HepG2 (cell line): ENCODE measurements around the gene ITGAV. TPM values are rescaled to one million over a fixed set of nuclear protein-coding genes. Genes with fewer than 3 reads are reported as not detected.

Experiments
- CBX5 ChIP-seq: sonication (generic); formaldehyde crosslinking; IDR thresholded peaks from 2 replicates; pipeline ENCODE4 v1.4.0; 2020; ENCODE audit warnings: missing genetic modification reagents, borderline replicate concordance
- E2F1 ChIP-seq: sonication (generic); formaldehyde crosslinking; IDR thresholded peaks from 2 replicates; pipeline ENCODE4 v1.5.0; 2020; ENCODE audit warnings: missing genetic modification reagents
- FIP1L1 ChIP-seq: fragments of 200-400 bp; formaldehyde crosslinking; IDR thresholded peaks from 2 replicates; pipeline ENCODE4 v1.6.1; 2018; ENCODE audit warnings: low read depth, mild to moderate bottlenecking, low read length, moderate library complexity, borderline replicate concordance; ENCODE audit not compliant: insufficient read depth
- HOXA5 ChIP-seq: sonication (generic); formaldehyde crosslinking; IDR thresholded peaks from 2 replicates; pipeline ENCODE4 v1.4.0; 2020; ENCODE audit warnings: missing genetic modification reagents
- IRX3 ChIP-seq: sonication (generic); formaldehyde crosslinking; IDR thresholded peaks from 2 replicates; pipeline ENCODE4 v1.8.1; 2023; ENCODE audit warnings: mild to moderate bottlenecking, low read depth, missing genetic modification reagents, borderline replicate concordance
- KDM3A ChIP-seq: IDR thresholded peaks from 2 replicates; pipeline ENCODE4 v1.6.1; 2018; ENCODE audit warnings: low read depth, missing compliant biosample characterization
- MAF1 ChIP-seq: sonication (generic); formaldehyde crosslinking; IDR thresholded peaks from 2 replicates; pipeline ENCODE4 v1.5.0; 2020; ENCODE audit warnings: missing genetic modification reagents, borderline replicate concordance
- MED13 ChIP-seq: sonication (generic); formaldehyde crosslinking; IDR thresholded peaks from 2 replicates; pipeline ENCODE4 v1.5.0; 2020; ENCODE audit warnings: missing genetic modification reagents
- MXI1 ChIP-seq: IDR thresholded peaks from 3 replicates; pipeline ENCODE4 v1.6.1; 2012; ENCODE audit warnings: low read depth, low read length, inconsistent platforms, borderline replicate concordance
- NR1H2 ChIP-seq: sonication (generic); formaldehyde crosslinking; IDR thresholded peaks from 2 replicates; pipeline ENCODE4 v1.8.1; 2022; ENCODE audit warnings: low read depth, missing genetic modification reagents, borderline replicate concordance
- PBX2 ChIP-seq: IDR thresholded peaks from 2 replicates; pipeline ENCODE4 v1.6.1; 2016; ENCODE audit warnings: control low read depth
- PHF21A ChIP-seq: sonication (generic); formaldehyde crosslinking; IDR thresholded peaks from 2 replicates; pipeline ENCODE4 v1.5.0; 2020; ENCODE audit warnings: mild to moderate bottlenecking, missing genetic modification reagents
- PITX1 ChIP-seq: sonication (generic); formaldehyde crosslinking; IDR thresholded peaks from 2 replicates; pipeline ENCODE4 v1.5.1; 2020; ENCODE audit warnings: mild to moderate bottlenecking, missing genetic modification reagents
- PLRG1 ChIP-seq: fragments of 450-650 bp; conservative IDR thresholded peaks from 2 replicates; pipeline ENCODE4 v1.6.1; 2016
- REXO4 ChIP-seq: sonication (generic); formaldehyde crosslinking; IDR thresholded peaks from 2 replicates; pipeline ENCODE4 v1.8.0; 2022; ENCODE audit warnings: missing genetic modification reagents, mild to moderate bottlenecking, borderline replicate concordance
- RFX3 ChIP-seq: IDR thresholded peaks from 2 replicates; pipeline ENCODE4 v1.6.1; 2016; ENCODE audit warnings: missing biosample characterization, missing genetic modification reagents
- TMF1 ChIP-seq: sonication (generic); formaldehyde crosslinking; IDR thresholded peaks from 2 replicates; pipeline ENCODE4 v1.8.1; 2022; ENCODE audit warnings: low read depth, missing genetic modification reagents
- TP53 ChIP-seq: sonication (generic); formaldehyde crosslinking; conservative IDR thresholded peaks from 2 replicates; pipeline ENCODE4 v1.4.0; 2020; ENCODE audit warnings: missing genetic modification reagents
- ZBTB7B ChIP-seq: sonication (generic); formaldehyde crosslinking; IDR thresholded peaks from 2 replicates; pipeline ENCODE4 v1.4.0; 2020; ENCODE audit warnings: missing genetic modification reagents
- ZNF251 ChIP-seq: sonication (generic); formaldehyde crosslinking; IDR thresholded peaks from 2 replicates; pipeline ENCODE4 v1.9.0; 2021; ENCODE audit warnings: mild to moderate bottlenecking, missing genetic modification reagents
- ZNF383 ChIP-seq: sonication (generic); formaldehyde crosslinking; IDR thresholded peaks from 2 replicates; pipeline ENCODE4 v1.4.0; 2020; ENCODE audit warnings: missing genetic modification reagents, mild to moderate bottlenecking, borderline replicate concordance
- ZNF530 ChIP-seq: sonication (generic); formaldehyde crosslinking; IDR thresholded peaks from 2 replicates; pipeline ENCODE4 v1.5.0; 2020; ENCODE audit warnings: low read depth, mild to moderate bottlenecking, missing genetic modification reagents
- ZNF709 ChIP-seq: sonication (generic); formaldehyde crosslinking; IDR thresholded peaks from 2 replicates; pipeline ENCODE4 v1.5.0; 2020; ENCODE audit warnings: mild to moderate bottlenecking, missing genetic modification reagents
- ZNF776 ChIP-seq: sonication (generic); formaldehyde crosslinking; IDR thresholded peaks from 2 replicates; pipeline ENCODE4 v1.4.0; 2020; ENCODE audit warnings: mild to moderate bottlenecking, missing genetic modification reagents
- polyA plus RNA-seq, 8 experiments: library from polyadenylated mRNA; depleted of rRNA in 3 of 8; stranded (reverse) in 7 of 8; unstranded in 1 of 8; fragments of >200 nt; fragmentation: Illumina TruSeq in 4 of 8; extraction: Trizol in 4 of 8; gene quantifications; 2 replicates each; pipeline versions ENCODE4 v1.2.1 to v1.2.3, GENCODE V29; 2011 to 2016; ENCODE audit warnings: low read depth in 4 of 8, missing spikeins in 1 of 8, mixed read lengths in 1 of 8; ENCODE audit not compliant: insufficient read depth in 1 of 8
- total RNA-seq, 5 experiments: library from RNA; depleted of rRNA; stranded (reverse); fragments of >200 nt; fragmentation: Illumina TruSeq; extraction: Trizol; gene quantifications; 2 replicates each; pipeline ENCODE4 v1.2.3, GENCODE V29; 2016; ENCODE audit warnings: low read depth in 1 of 5
- TF ChIP-seq, protein P1 (sequence below): sonication (generic); formaldehyde crosslinking; IDR thresholded peaks from 2 replicates; pipeline ENCODE4 v1.5.0; 2020; ENCODE audit warnings: missing genetic modification reagents
- TF ChIP-seq, protein P2 (sequence below): sonication (generic); formaldehyde crosslinking; IDR thresholded peaks from 2 replicates; pipeline ENCODE4 v1.4.0; 2020; ENCODE audit warnings: mild to moderate bottlenecking, missing genetic modification reagents

Gene ITGAV
- total and polyA plus RNA-seq, 2 of the 13 experiments (the other 11 are each of a cell fraction or from before 2014, with no cell fraction given) = 59.1 to 60.4 TPM

DNA sequence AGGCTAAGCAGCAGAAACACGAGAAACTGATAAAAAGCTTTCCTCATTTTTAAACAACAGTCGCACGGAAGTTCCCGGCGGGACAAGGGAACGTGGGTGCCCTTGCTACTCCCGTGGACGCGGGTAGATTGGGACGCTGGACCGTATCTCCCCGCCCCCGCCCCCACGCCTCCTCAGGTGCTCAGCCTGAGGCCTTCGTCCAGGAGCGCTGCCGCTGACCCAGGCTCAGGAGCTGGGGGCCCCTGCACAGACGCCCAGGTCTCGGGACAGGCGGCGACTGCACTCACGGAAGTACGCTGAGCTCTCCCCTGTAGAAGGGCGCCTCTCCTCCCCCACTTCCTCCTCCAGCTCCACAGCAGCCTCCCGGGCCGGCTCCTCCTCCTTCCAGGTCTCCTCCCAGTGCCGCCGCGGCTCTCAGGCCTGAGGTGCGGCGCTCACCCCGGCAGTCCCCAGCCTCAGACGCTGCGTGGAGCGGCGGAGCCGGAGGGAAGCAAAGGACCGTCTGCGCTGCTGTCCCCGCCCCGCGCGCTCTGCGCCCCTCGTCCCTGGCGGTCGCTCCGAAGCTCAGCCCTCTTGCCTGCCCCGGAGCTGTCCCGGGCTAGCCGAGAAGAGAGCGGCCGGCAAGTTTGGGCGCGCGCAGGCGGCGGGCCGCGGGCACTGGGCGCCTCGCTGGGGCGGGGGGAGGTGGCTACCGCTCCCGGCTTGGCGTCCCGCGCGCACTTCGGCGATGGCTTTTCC, at the start of gene ITGAV (continued):
- TF ChIP-seq MXI1 (peak; percentile 67; the same call in 1 of the 3 replicates), HOXA5 (CRISPR knock-in tag) (no peak; the same call in none of the 2 replicates), MAF1 (no peak; the same call in none of the 2 replicates), TP53 (no peak), ZBTB7B (CRISPR knock-in tag) (peak; percentile 58; the same call in 1 of the 2 replicates), E2F1 (CRISPR knock-in tag) (peak; percentile 44; the same call in 1 of the 2 replicates), ZNF709 (peak; percentile 98), ZNF383 (no peak), MED13 (CRISPR knock-in tag) (no peak; the same call in 1 of the 2 replicates), TMF1 (CRISPR knock-in tag) (peak; percentile 97; the same call in 1 of the 2 replicates), PLRG1 (no peak), RFX3 (CRISPR knock-in tag) (no peak), IRX3 (CRISPR knock-in tag) (peak; percentile 92), ZNF530 (CRISPR knock-in tag) (no peak), CBX5 (CRISPR knock-in tag) (peak; percentile 41; the same call in 1 of the 2 replicates), REXO4 (CRISPR knock-in tag) (peak; percentile 71; the same call in 1 of the 2 replicates), ZNF776 (CRISPR knock-in tag) (peak; percentile 92), NR1H2 (CRISPR knock-in tag) (0 out of 2 replicates have a peak, but pooled peaks have one; percentile 79), KDM3A (CRISPR knock-in tag) (no peak), PHF21A (CRISPR knock-in tag) (peak; percentile 88), PBX2 (CRISPR knock-in tag) (no peak), PITX1 (CRISPR knock-in tag) (no peak), FIP1L1 (no peak; the same call in 1 of the 2 replicates), ZNF251 (CRISPR knock-in tag) (no peak)
- TF ChIP-seq, protein P1, sequence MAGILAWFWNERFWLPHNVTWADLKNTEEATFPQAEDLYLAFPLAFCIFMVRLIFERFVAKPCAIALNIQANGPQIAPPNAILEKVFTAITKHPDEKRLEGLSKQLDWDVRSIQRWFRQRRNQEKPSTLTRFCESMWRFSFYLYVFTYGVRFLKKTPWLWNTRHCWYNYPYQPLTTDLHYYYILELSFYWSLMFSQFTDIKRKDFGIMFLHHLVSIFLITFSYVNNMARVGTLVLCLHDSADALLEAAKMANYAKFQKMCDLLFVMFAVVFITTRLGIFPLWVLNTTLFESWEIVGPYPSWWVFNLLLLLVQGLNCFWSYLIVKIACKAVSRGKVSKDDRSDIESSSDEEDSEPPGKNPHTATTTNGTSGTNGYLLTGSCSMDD (CRISPR knock-in tag) = no peak
- TF ChIP-seq, protein P2, sequence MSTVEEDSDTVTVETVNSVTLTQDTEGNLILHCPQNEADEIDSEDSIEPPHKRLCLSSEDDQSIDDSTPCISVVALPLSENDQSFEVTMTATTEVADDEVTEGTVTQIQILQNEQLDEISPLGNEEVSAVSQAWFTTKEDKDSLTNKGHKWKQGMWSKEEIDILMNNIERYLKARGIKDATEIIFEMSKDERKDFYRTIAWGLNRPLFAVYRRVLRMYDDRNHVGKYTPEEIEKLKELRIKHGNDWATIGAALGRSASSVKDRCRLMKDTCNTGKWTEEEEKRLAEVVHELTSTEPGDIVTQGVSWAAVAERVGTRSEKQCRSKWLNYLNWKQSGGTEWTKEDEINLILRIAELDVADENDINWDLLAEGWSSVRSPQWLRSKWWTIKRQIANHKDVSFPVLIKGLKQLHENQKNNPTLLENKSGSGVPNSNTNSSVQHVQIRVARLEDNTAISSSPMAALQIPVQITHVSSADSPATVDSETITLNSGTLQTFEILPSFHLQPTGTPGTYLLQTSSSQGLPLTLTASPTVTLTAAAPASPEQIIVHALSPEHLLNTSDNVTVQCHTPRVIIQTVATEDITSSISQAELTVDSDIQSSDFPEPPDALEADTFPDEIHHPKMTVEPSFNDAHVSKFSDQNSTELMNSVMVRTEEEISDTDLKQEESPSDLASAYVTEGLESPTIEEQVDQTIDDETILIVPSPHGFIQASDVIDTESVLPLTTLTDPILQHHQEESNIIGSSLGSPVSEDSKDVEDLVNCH (CRISPR knock-in tag) = no peak
